OCI-LY1 (cell line): ENCODE measurements around the gene ELMOD1.

Experiments
- H2AFZ ChIP-seq: fragments of 200-600 bp; sonication (generic), shearing (Covaris generic); 2 replicates; pipeline ENCODE4 v1.6.0; 2014; ENCODE audit warnings: antibody characterized with exemption, mild to moderate bottlenecking, low read length
- H3F3A ChIP-seq: fragments of 200-600 bp; sonication (generic), shearing (Covaris generic); 2 replicates; pipeline ENCODE4 v1.6.0; 2014; ENCODE audit warnings: mild to moderate bottlenecking, antibody characterized with exemption, low read length, moderate library complexity; ENCODE audit not compliant: insufficient read depth
- H3K27ac ChIP-seq: fragments of 200-600 bp; sonication (generic); 2 replicates; pipeline ENCODE4 v1.5.1; 2014; ENCODE audit warnings: low read length, mixed run types, mild to moderate bottlenecking, low read depth; ENCODE audit not compliant: poor library complexity, severe bottlenecking
- H3K27me3 ChIP-seq: fragments of 200-600 bp; sonication (generic); 2 replicates; pipeline ENCODE4 v1.6.0; 2014; ENCODE audit warnings: antibody characterized with exemption, mild to moderate bottlenecking, low read length, moderate library complexity; ENCODE audit not compliant: insufficient read depth
- H3K36me3 ChIP-seq: fragments of 200-600 bp; sonication (generic); 2 replicates; pipeline ENCODE4 v1.6.1; 2014; ENCODE audit warnings: mild to moderate bottlenecking, antibody characterized with exemption, low read length, moderate library complexity, mixed read lengths; ENCODE audit not compliant: insufficient read depth
- H3K4me1 ChIP-seq: fragments of 200-600 bp; sonication (generic); 2 replicates; pipeline ENCODE4 v1.5.1; 2014; ENCODE audit warnings: mild to moderate bottlenecking, low read length, moderate library complexity; ENCODE audit not compliant: insufficient read depth, severe bottlenecking
- H3K4me2 ChIP-seq: fragments of 200-600 bp; sonication (generic), shearing (Covaris generic); 2 replicates; pipeline ENCODE4 v1.6.1; 2014; ENCODE audit warnings: low read length
- H3K4me3 ChIP-seq: fragments of 200-600 bp; sonication (generic); 2 replicates; pipeline ENCODE4 v1.5.1; 2014; ENCODE audit warnings: low read length, low read depth, mild to moderate bottlenecking, mixed read lengths; ENCODE audit not compliant: poor library complexity, severe bottlenecking
- H3K79me2 ChIP-seq: fragments of 200-600 bp; shearing (Covaris generic); 2 replicates; pipeline ENCODE4 v1.6.1; 2016; ENCODE audit warnings: mixed run types, low read length, mixed read lengths; ENCODE audit not compliant: insufficient read depth
- H3K9ac ChIP-seq: fragments of 200-600 bp; sonication (generic), shearing (Covaris generic); 2 replicates; pipeline ENCODE4 v1.6.1; 2014; ENCODE audit warnings: mild to moderate bottlenecking, low read length, mixed read lengths
- H3K9me2 ChIP-seq: fragments of 200-600 bp; sonication (generic), shearing (Covaris generic); 2 replicates; pipeline ENCODE4 v1.6.1; 2014; ENCODE audit warnings: low read depth, mild to moderate bottlenecking, low read length, mixed read lengths
- H3K9me3 ChIP-seq: fragments of 200-600 bp; shearing (Covaris generic); 2 replicates; pipeline ENCODE4 v1.6.1; 2014; ENCODE audit warnings: low read length, mixed read lengths
- H4K20me1 ChIP-seq: fragments of 200-600 bp; sonication (generic), shearing (Covaris generic); 2 replicates; pipeline ENCODE4 v1.6.0; 2016; ENCODE audit warnings: mild to moderate bottlenecking, low read length; ENCODE audit not compliant: insufficient read depth
- EZH2 ChIP-seq: fragments of 200-600 bp; sonication (generic), shearing (Covaris generic); IDR thresholded peaks from 2 replicates; pipeline ENCODE4 v1.8.0; 2017; ENCODE audit warnings: borderline replicate concordance, mixed run types, mild to moderate bottlenecking, antibody characterized with exemption, low read length, moderate library complexity, mixed read lengths
- TF ChIP-seq, protein P1 (sequence below): fragments of 200-600 bp; sonication (generic), shearing (Covaris generic); IDR thresholded peaks from 2 replicates; pipeline ENCODE4 v1.5.1; 2017; ENCODE audit warnings: mild to moderate bottlenecking, antibody characterized with exemption, low read length, moderate library complexity, mixed read lengths

The ELMOD1 gene

DNA sequence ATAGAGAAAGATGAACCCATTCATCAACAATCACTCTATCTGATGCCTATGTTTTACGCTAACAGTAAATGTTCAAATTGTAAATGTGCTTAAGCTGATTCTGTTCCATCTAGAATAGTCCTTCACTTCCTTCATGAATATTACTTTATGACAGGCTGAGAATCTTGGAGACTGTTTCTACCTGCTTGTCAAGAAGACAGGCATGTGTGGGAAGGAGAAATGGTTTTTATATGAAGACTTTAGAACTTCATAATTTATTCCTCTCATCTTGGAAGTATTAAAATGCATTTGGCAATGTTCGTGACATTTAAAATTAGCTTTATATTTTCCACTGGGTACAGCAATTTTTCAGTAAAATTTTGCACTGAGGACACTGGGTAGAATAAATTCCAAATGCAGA, 41.0 kb downstream of the ELMOD1 start:
- TF ChIP-seq, protein P1, sequence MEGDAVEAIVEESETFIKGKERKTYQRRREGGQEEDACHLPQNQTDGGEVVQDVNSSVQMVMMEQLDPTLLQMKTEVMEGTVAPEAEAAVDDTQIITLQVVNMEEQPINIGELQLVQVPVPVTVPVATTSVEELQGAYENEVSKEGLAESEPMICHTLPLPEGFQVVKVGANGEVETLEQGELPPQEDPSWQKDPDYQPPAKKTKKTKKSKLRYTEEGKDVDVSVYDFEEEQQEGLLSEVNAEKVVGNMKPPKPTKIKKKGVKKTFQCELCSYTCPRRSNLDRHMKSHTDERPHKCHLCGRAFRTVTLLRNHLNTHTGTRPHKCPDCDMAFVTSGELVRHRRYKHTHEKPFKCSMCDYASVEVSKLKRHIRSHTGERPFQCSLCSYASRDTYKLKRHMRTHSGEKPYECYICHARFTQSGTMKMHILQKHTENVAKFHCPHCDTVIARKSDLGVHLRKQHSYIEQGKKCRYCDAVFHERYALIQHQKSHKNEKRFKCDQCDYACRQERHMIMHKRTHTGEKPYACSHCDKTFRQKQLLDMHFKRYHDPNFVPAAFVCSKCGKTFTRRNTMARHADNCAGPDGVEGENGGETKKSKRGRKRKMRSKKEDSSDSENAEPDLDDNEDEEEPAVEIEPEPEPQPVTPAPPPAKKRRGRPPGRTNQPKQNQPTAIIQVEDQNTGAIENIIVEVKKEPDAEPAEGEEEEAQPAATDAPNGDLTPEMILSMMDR = no peak
- no peak for TF ChIP-seq EZH2
- H3K4me1 ChIP-seq = no peaks in the 10 kb centered on the region
- no peaks in the 10 kb centered on the region for H3K36me3 ChIP-seq
- H3K27me3 ChIP-seq = no peaks in the 10 kb centered on the region
- H3K4me3 ChIP-seq = no peak overlapping the region
- no peak overlapping the region for H3K4me2 ChIP-seq
- no peak overlapping the region for H2AFZ ChIP-seq
- no peaks in the 10 kb centered on the region for H3K79me2 ChIP-seq
- H3K9me3 ChIP-seq = no peaks in the 10 kb centered on the region
- no peak overlapping the region for H3K9ac ChIP-seq
- H3K27ac ChIP-seq = no peak overlapping the region
- no peaks in the 10 kb centered on the region for H4K20me1 ChIP-seq
- H3F3A ChIP-seq = no peaks in the 10 kb centered on the region
- no peaks in the 10 kb centered on the region for H3K9me2 ChIP-seq

- H2AFZ ChIP-seq = no peak overlapping the region
- no peaks in the 10 kb centered on the region for H3K27me3 ChIP-seq
- TF ChIP-seq, protein P1 = no peak
- no peak for TF ChIP-seq EZH2
- H3F3A ChIP-seq = no peaks in the 10 kb centered on the region
- H3K4me3 ChIP-seq = no peak overlapping the region
- H3K36me3 ChIP-seq = no peaks in the 10 kb centered on the region
- no peak overlapping the region for H3K4me2 ChIP-seq
- no peak overlapping the region for H3K9ac ChIP-seq
- H3K79me2 ChIP-seq = no peaks in the 10 kb centered on the region
- H3K4me1 ChIP-seq = no peaks in the 10 kb centered on the region
- H3K9me3 ChIP-seq = no peaks in the 10 kb centered on the region
- H4K20me1 ChIP-seq = no peaks in the 10 kb centered on the region
- H3K27ac ChIP-seq = no peak overlapping the region
- no peaks in the 10 kb centered on the region for H3K9me2 ChIP-seq
Measured at GRCh38 chr11:107646783-107647182, 55.8 kb downstream of the ELMOD1 start.

GRCh38 chr11:107648242-107648641, 57.3 kb downstream of the ELMOD1 start:
- no peak overlapping the region for H3K4me2 ChIP-seq
- H4K20me1 ChIP-seq = no peaks in the 10 kb centered on the region

More at GRCh38 chr11:107648242-107648641, 57.3 kb downstream of the ELMOD1 start:
- Histone ChIP-seq H3K79me2 (no peaks in the 10 kb centered on the region), H3K4me3 (no peak overlapping the region), H2AFZ (no peak overlapping the region), H3K27ac (no peak overlapping the region), H3K27me3 (no peaks in the 10 kb centered on the region), H3K9me3 (no peaks in the 10 kb centered on the region), H3K9me2 (no peaks in the 10 kb centered on the region), H3K4me1 (no peaks in the 10 kb centered on the region), H3K9ac (no peak overlapping the region), H3K36me3 (no peaks in the 10 kb centered on the region), H3F3A (no peaks in the 10 kb centered on the region)
- TF ChIP-seq, protein P1 = no peak
- no peak for TF ChIP-seq EZH2
